Endodermal cell (in vitro differentiated cells): Measurements from ENCODE around the gene VAC14. TPM values are rescaled to one million over a fixed set of nuclear protein-coding genes. Genes with fewer than 3 reads are reported as not detected.

ENCODE experiments used
- DNase-seq: peaks from one replicate; pipeline ENCODE4 v3.0.0-alpha.2; 2017
- H3K27ac ChIP-seq: 2 replicates; pipeline ENCODE4 v1.5.1; 2013; ENCODE audit warnings: mild to moderate bottlenecking, low read depth, low read length, moderate library complexity
- H3K27me3 ChIP-seq: 2 replicates; pipeline ENCODE4 v1.6.1; 2013; ENCODE audit warnings: mild to moderate bottlenecking, low read length, moderate library complexity; ENCODE audit not compliant: insufficient read depth, control insufficient read depth, poor library complexity, severe bottlenecking
- H3K36me3 ChIP-seq: 2 replicates; pipeline ENCODE4 v1.7.0; 2013; ENCODE audit warnings: mild to moderate bottlenecking, low read length, moderate library complexity; ENCODE audit not compliant: control insufficient read depth, insufficient read depth
- H3K4me1 ChIP-seq: one replicate; pipeline ENCODE4 v1.7.0; 2013; ENCODE audit warnings: low read length; ENCODE audit not compliant: control insufficient read depth, insufficient read depth
- H3K4me3 ChIP-seq: 2 replicates; pipeline ENCODE4 v1.5.1; 2013; ENCODE audit warnings: mild to moderate bottlenecking, low read length, moderate library complexity
- H3K9ac ChIP-seq: 2 replicates; pipeline ENCODE4 v1.6.1; 2013; ENCODE audit warnings: mild to moderate bottlenecking, low read length, moderate library complexity; ENCODE audit not compliant: poor library complexity, severe bottlenecking; ENCODE audit errors: extremely low read depth
- H3K9me3 ChIP-seq: 2 replicates; pipeline ENCODE4 v1.6.1; 2013; ENCODE audit warnings: mild to moderate bottlenecking, low read length, moderate library complexity; ENCODE audit not compliant: control insufficient read depth
- H3K27ac Mint-ChIP-seq: 2 replicates; pipeline ENCODE4 v1.8.0; 2020; ENCODE audit warnings: mixed read lengths
- H3K27me3 Mint-ChIP-seq: 2 replicates; pipeline ENCODE4 v1.8.0; 2021; ENCODE audit warnings: mild to moderate bottlenecking, mixed read lengths; ENCODE audit not compliant: insufficient read depth
- H3K36me3 Mint-ChIP-seq: 2 replicates; pipeline ENCODE4 v1.8.0; 2020; ENCODE audit warnings: low read depth, mixed read lengths
- H3K4me1 Mint-ChIP-seq: 2 replicates; pipeline ENCODE4 v1.8.0; 2020; ENCODE audit warnings: mixed read lengths
- H3K4me3 Mint-ChIP-seq: 2 replicates; pipeline ENCODE4 v1.8.0; 2020; ENCODE audit warnings: mild to moderate bottlenecking, moderate library complexity, mixed read lengths
- H3K9me3 Mint-ChIP-seq: 2 replicates; pipeline ENCODE4 v1.8.0; 2020; ENCODE audit warnings: mild to moderate bottlenecking, mixed read lengths
- WGBS, 2 experiments: methylation state at CpG; one replicate each; pipeline versions ENCODE4 v1.1.5 to v1.1.7; 2013; ENCODE audit warnings: missing lambda C conversion rate in 2 of 2, mixed read lengths in 1 of 2; ENCODE audit not compliant: insufficient coverage in 1 of 2, insufficient read length in 1 of 2; 5-methylcytosine and 5-hydroxymethylcytosine counted together
- total RNA-seq, 2 donors: library from RNA; stranded (reverse); fragmentation: NEBNext Ultra II Directional in 1 of 2; extraction: Animal tissue kit (Norgen Biotek cat#: 25700) in 1 of 2; gene quantifications; 2 replicates in 1 of 2; 3 replicates in 1 of 2; pipeline ENCODE4 v1.2.1, GENCODE V29; 2021
- TF ChIP-seq, protein P1 (sequence below): fragments of 200-600 bp; sonication (generic); conservative IDR thresholded peaks from 2 replicates; pipeline ENCODE4 v1.5.0; 2021; ENCODE audit warnings: antibody characterized with exemption, mild to moderate bottlenecking

VAC14 gene
- total RNA-seq, 2 donors from 2014 or later, result 47.5 to 48.7 TPM

DNA sequence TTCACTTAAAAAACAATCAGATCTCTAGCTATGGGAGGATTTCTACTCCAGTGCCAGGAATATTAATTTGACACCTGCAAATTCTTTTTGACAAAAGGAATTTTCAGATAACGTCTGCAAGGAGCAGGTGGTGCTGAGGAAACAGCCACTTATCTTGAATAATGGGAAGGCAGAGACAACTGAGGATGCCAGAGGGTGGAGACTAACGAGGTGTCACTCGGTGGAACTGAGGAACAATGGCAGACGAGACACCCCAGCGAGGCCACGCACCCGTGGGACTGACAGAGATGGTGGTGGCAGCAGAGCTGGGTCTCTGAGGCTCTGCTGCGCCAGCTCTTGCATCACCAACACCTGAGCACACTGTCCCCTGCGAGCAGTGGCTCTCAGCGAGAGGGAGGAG lies 42.2 kb downstream of the VAC14 start:
- Mint-ChIP-seq H3K4me1 (peaks cover 2% of the 10 kb centered on the region), H3K27ac (no peak overlapping the region), H3K4me3 (no peak overlapping the region), H3K36me3 (peaks cover 46% of the 10 kb centered on the region), H3K27me3 (no peaks in the 10 kb centered on the region), H3K9me3 (no peaks in the 10 kb centered on the region)
- DNase-seq, result no peak
- Histone ChIP-seq H3K27ac (no peak overlapping the region), H3K27me3 (no peaks in the 10 kb centered on the region), H3K4me1 (no peaks in the 10 kb centered on the region), H3K9ac (no peak overlapping the region), H3K36me3 (peaks cover 25% of the 10 kb centered on the region), H3K9me3 (no peaks in the 10 kb centered on the region), H3K4me3 (no peak overlapping the region)
- TF ChIP-seq, protein P1, sequence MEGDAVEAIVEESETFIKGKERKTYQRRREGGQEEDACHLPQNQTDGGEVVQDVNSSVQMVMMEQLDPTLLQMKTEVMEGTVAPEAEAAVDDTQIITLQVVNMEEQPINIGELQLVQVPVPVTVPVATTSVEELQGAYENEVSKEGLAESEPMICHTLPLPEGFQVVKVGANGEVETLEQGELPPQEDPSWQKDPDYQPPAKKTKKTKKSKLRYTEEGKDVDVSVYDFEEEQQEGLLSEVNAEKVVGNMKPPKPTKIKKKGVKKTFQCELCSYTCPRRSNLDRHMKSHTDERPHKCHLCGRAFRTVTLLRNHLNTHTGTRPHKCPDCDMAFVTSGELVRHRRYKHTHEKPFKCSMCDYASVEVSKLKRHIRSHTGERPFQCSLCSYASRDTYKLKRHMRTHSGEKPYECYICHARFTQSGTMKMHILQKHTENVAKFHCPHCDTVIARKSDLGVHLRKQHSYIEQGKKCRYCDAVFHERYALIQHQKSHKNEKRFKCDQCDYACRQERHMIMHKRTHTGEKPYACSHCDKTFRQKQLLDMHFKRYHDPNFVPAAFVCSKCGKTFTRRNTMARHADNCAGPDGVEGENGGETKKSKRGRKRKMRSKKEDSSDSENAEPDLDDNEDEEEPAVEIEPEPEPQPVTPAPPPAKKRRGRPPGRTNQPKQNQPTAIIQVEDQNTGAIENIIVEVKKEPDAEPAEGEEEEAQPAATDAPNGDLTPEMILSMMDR, result no peak
- 86 to 95% methylated on average over 7 to 10 of the region's 10 CpGs for WGBS, 2 experiments

- H3K27me3 Mint-ChIP-seq, result no peaks in the 10 kb centered on the region
- H3K36me3 Mint-ChIP-seq, result peaks cover 42% of the 10 kb centered on the region
- WGBS, 2 experiments, result 91 to 94% methylated on average over 4 to 9 of the region's 9 CpGs
- Histone ChIP-seq H3K9ac (no peak overlapping the region), H3K4me1 (no peaks in the 10 kb centered on the region), H3K36me3 (peaks cover 17% of the 10 kb centered on the region), H3K4me3 (no peak overlapping the region), H3K27me3 (no peaks in the 10 kb centered on the region), H3K9me3 (no peaks in the 10 kb centered on the region), H3K27ac (peak overlapping the region; percentile 48)
- H3K27ac Mint-ChIP-seq, result no peak overlapping the region
- DNase-seq, result no peak
- TF ChIP-seq, protein P1, result no peak
- no peak overlapping the region for H3K4me3 Mint-ChIP-seq
- H3K9me3 Mint-ChIP-seq, result no peaks in the 10 kb centered on the region
- peaks cover 2% of the 10 kb centered on the region for H3K4me1 Mint-ChIP-seq
Observed at GRCh38 chr16:70757183-70757582, 43.8 kb downstream of the VAC14 start.

DNA sequence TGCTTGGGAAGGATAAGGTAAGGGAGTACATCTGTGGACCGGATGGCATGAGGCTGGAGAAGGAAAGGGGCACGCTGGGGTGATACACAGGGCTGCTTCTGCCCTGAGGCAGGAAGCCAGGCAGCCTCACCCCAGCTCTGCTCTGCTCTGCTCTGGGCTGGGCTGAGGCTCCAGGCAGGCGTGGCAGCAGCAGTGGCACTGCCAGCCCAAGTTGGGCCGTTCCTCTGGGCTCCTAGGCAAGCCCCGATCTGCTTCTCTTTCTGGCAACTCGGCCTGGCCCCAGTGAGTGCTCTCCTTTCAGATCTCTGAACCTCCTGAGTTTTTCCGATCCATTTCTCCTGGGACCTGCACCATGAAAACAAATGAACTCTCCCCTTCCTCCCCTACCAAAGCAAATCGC lies 44.9 kb downstream of the VAC14 start:
- no peak for DNase-seq
- Mint-ChIP-seq H3K27ac (no peak overlapping the region), H3K4me3 (no peak overlapping the region), H3K27me3 (no peaks in the 10 kb centered on the region), H3K9me3 (no peaks in the 10 kb centered on the region), H3K4me1 (no peaks in the 10 kb centered on the region), H3K36me3 (peaks cover 33% of the 10 kb centered on the region)
- Histone ChIP-seq H3K4me3 (no peak overlapping the region), H3K9me3 (no peaks in the 10 kb centered on the region), H3K9ac (no peak overlapping the region), H3K27me3 (no peaks in the 10 kb centered on the region), H3K27ac (no peak overlapping the region), H3K36me3 (peaks cover 15% of the 10 kb centered on the region), H3K4me1 (no peaks in the 10 kb centered on the region)
- TF ChIP-seq, protein P1, result no peak
- 96 to 97% methylated on average over 5 to 8 of the region's 8 CpGs for WGBS, 2 experiments
